ENCODE data around the gene NR2C1. TPM values are rescaled to one million over a fixed set of nuclear protein-coding genes. Genes with fewer than 3 reads are reported as not detected.

The NR2C1 gene
- total RNA-seq, 1 experiment from 2014 or later = 33.7 TPM

- TF ChIP-seq JUND (IDR thresholded peaks at IDR 0.05) (no peak), REST (IDR thresholded peaks at IDR 0.05; ENCODE audit: low read depth) (no peak), TCF7L2 (IDR thresholded peaks at IDR 0.05; ENCODE audit: borderline replicate concordance, extremely low read depth, insufficient read depth, insufficient read length) (no peak), SIN3A (IDR thresholded peaks at IDR 0.05; ENCODE audit: low read depth) (no peak)
These were observed 93.5 kb downstream of the NR2C1 start (continued) for GRCh38 chr12:94979941-94980340.

- DNase-seq (ENCODE audit: low read depth, low spot score) (no peak), ATAC-seq (no peak)
- ChIA-PET POLR2A (no interaction called here), CTCF (no interaction called here), RAD21 (ENCODE audit: low non-redundant PET in 1 of 2, low total read pairs in 2 of 2, uncharacterized antibody in 2 of 2, unreplicated experiment in 2 of 2) (no interaction called here)
- intact Hi-C loops (cut with micrococcal nuclease) = loop anchor here (10.0 kb wide), 1 partner anchor 433 kb away; no protein-coding TSS in a partner anchor
- no peak overlapping the region for H3K9ac ChIP-seq (ENCODE audit: low read length)
- no peak overlapping the region for H2AFZ ChIP-seq (ENCODE audit: low read depth, low read length, poor library complexity, severe bottlenecking)
- no peaks in the 10 kb centered on the region for H3K9me2 ChIP-seq (ENCODE audit: insufficient read depth)
- H3K4me3 ChIP-seq (replicated peaks in 1 of 2; ENCODE audit: low read depth in 1 of 2, low read length in 2 of 2) = no peak overlapping the region
- peaks cover 10% of the 10 kb centered on the region for H4K20me1 ChIP-seq (ENCODE audit: insufficient read depth)
- peaks cover 18% of the 10 kb centered on the region for H3K79me2 ChIP-seq (ENCODE audit: insufficient read depth, low read length)
- no peaks in the 10 kb centered on the region for H3K9me3 ChIP-seq (ENCODE audit: control insufficient read depth in 1 of 2, insufficient read depth in 1 of 2, low read depth in 1 of 2, low read length in 2 of 2)
- no peaks in the 10 kb centered on the region for H3K4me1 ChIP-seq (ENCODE audit: control insufficient read depth in 1 of 2, insufficient read depth in 2 of 2, low read length in 2 of 2)
- H3K4me2 ChIP-seq (ENCODE audit: low read length) = no peak overlapping the region
- no TSS peak for BruUV-seq (replicated peaks)
- H3K27me3 ChIP-seq (ENCODE audit: insufficient read depth, low read length) = no peaks in the 10 kb centered on the region
- H3K36me3 ChIP-seq (ENCODE audit: control insufficient read depth in 1 of 2, insufficient read depth in 2 of 2, low read length in 2 of 2) = no peaks in the 10 kb centered on the region
- no peak overlapping the region for H3K27ac ChIP-seq (ENCODE audit: low read depth, low read length)
- TF ChIP-seq TCF7L2 (IDR thresholded peaks at IDR 0.05; ENCODE audit: borderline replicate concordance, extremely low read depth, insufficient read depth, insufficient read length) = no peak
- no peak for TF ChIP-seq CTCF (IDR thresholded peaks at IDR 0.05 in 2 of 3, conservative IDR thresholded peaks at IDR 0.05 in 1 of 3; ENCODE audit: borderline replicate concordance in 1 of 3, insufficient read depth in 1 of 3, low read depth in 2 of 3, low read length in 2 of 3)
- no peak for TF ChIP-seq MAX (IDR thresholded peaks at IDR 0.05)
- TF ChIP-seq POLR2AphosphoS5 (IDR thresholded peaks at IDR 0.05; ENCODE audit: low read depth, low read length) = no peak
- no peak for TF ChIP-seq RAD21 (IDR thresholded peaks at IDR 0.05; ENCODE audit: low read depth)
- no peak for TF ChIP-seq FOSL1 (IDR thresholded peaks at IDR 0.05; ENCODE audit: low read depth)
- TF ChIP-seq EGR1 (IDR thresholded peaks at IDR 0.05; ENCODE audit: low read depth) = no peak
- no peak for TF ChIP-seq ELF1 (IDR thresholded peaks at IDR 0.05; ENCODE audit: borderline replicate concordance, low read depth)
- TF ChIP-seq SRF (IDR thresholded peaks at IDR 0.05; ENCODE audit: low read depth) = no peak
- no peak for TF ChIP-seq ZBTB33 (IDR thresholded peaks at IDR 0.05; ENCODE audit: extremely low read depth, insufficient replicate concordance, low read length)
- no peak for TF ChIP-seq EZH2 (IDR thresholded peaks at IDR 0.05)
- no peak for TF ChIP-seq ZNF274 (IDR thresholded peaks at IDR 0.05; ENCODE audit: low read depth, low read length)
- no peak for TF ChIP-seq SP1 (IDR thresholded peaks at IDR 0.05; ENCODE audit: low read depth)
- TF ChIP-seq CEBPB (IDR thresholded peaks at IDR 0.05; ENCODE audit: low read depth) = no peak
- TF ChIP-seq SIN3A (IDR thresholded peaks at IDR 0.05; ENCODE audit: low read depth) = no peak
- no peak for TF ChIP-seq JUND (IDR thresholded peaks at IDR 0.05)
- TF ChIP-seq ZFX (IDR thresholded peaks at IDR 0.05) = no peak
These were observed 95.5 kb downstream of the NR2C1 start for GRCh38 chr12:94977766-94978468.
